Loucy (cell line): ENCODE data around the gene C7orf57.

Source experiments
- H2AFZ ChIP-seq: fragments of 200-600 bp; sonication (generic); 2 replicates; pipeline ENCODE4 v1.6.0; 2016; ENCODE audit warnings: antibody characterized with exemption, mild to moderate bottlenecking, low read length, moderate library complexity
- H3F3A ChIP-seq: fragments of 200-600 bp; 2 replicates; pipeline ENCODE4 v1.6.0; 2016; ENCODE audit warnings: antibody characterized with exemption, low read depth, mild to moderate bottlenecking
- H3K27me3 ChIP-seq: fragments of 200-600 bp; sonication (generic); 2 replicates; pipeline ENCODE4 v1.6.1; 2014; ENCODE audit warnings: low read length, mild to moderate bottlenecking; ENCODE audit not compliant: insufficient read depth, poor library complexity, severe bottlenecking
- H3K36me3 ChIP-seq: fragments of 200-600 bp; sonication (generic); 2 replicates; pipeline ENCODE4 v1.6.1; 2016; ENCODE audit warnings: low read length; ENCODE audit not compliant: insufficient read depth
- H3K4me1 ChIP-seq: fragments of 200-600 bp; sonication (generic); 2 replicates; pipeline ENCODE4 v1.5.1; 2014; ENCODE audit warnings: low read length, mild to moderate bottlenecking; ENCODE audit not compliant: insufficient read depth, poor library complexity, severe bottlenecking
- H3K4me2 ChIP-seq: fragments of 200-600 bp; sonication (generic); 2 replicates; pipeline ENCODE4 v1.6.0; 2014; ENCODE audit warnings: antibody characterized with exemption, low read length, low read depth, mild to moderate bottlenecking; ENCODE audit not compliant: poor library complexity, severe bottlenecking
- H3K4me3 ChIP-seq: fragments of 200-600 bp; sonication (generic); 2 replicates; pipeline ENCODE4 v1.5.1; 2014; ENCODE audit warnings: low read length, mild to moderate bottlenecking, mixed read lengths; ENCODE audit not compliant: poor library complexity, severe bottlenecking
- H3K79me2 ChIP-seq: fragments of 200-600 bp; sonication (generic); 2 replicates; pipeline ENCODE4 v1.6.1; 2014; ENCODE audit warnings: low read length; ENCODE audit not compliant: insufficient read depth
- H3K9ac ChIP-seq: fragments of 200-600 bp; sonication (generic); 2 replicates; pipeline ENCODE4 v1.6.0; 2014; ENCODE audit warnings: mild to moderate bottlenecking, low read depth, low read length, moderate library complexity; ENCODE audit not compliant: poor library complexity, severe bottlenecking
- H3K9me2 ChIP-seq: fragments of 200-600 bp; sonication (generic); replicated peaks from 2 replicates; pipeline ENCODE4 v1.6.1; 2016; ENCODE audit warnings: low read depth, low read length, mixed read lengths
- H3K9me3 ChIP-seq: fragments of 200-600 bp; sonication (generic); 2 replicates; pipeline ENCODE4 v1.6.1; 2014; ENCODE audit warnings: mild to moderate bottlenecking, antibody characterized with exemption, low read length, low read depth; ENCODE audit not compliant: insufficient read depth
- H4K20me1 ChIP-seq: fragments of 200-600 bp; sonication (generic); 2 replicates; pipeline ENCODE4 v1.6.0; 2014; ENCODE audit warnings: antibody characterized with exemption, low read length, mild to moderate bottlenecking; ENCODE audit not compliant: insufficient read depth, poor library complexity, severe bottlenecking
- CTCF ChIP-seq: fragments of 200-600 bp; sonication (generic); conservative IDR thresholded peaks from 2 replicates; pipeline ENCODE4 v1.5.1; 2014; ENCODE audit warnings: mild to moderate bottlenecking, antibody characterized with exemption, low read length
- EZH2phosphoT487 ChIP-seq: fragments of 200-600 bp; IDR thresholded peaks from 2 replicates; pipeline ENCODE4 v1.6.1; 2018; ENCODE audit warnings: antibody characterized with exemption, mild to moderate bottlenecking, moderate library complexity, borderline replicate concordance

C7orf57 gene

GRCh38 chr7:48091506-48092433 lies 56.4 kb downstream of the C7orf57 start:
- Histone ChIP-seq H2AFZ (no peak overlapping the region), H3K4me3 (no peak overlapping the region)

GRCh38 chr7:48094861-48095293 lies 59.5 kb downstream of the C7orf57 start:
- Histone ChIP-seq H3K4me3 (no peak overlapping the region), H2AFZ (no peak overlapping the region), H3K79me2 (no peaks in the 10 kb centered on the region), H3K27me3 (no peaks in the 10 kb centered on the region), H3K9ac (no peak overlapping the region), H3K4me2 (no peak overlapping the region), H4K20me1 (no peaks in the 10 kb centered on the region), H3K9me2 (no peaks in the 10 kb centered on the region), H3K4me1 (no peaks in the 10 kb centered on the region), H3K36me3 (no peaks in the 10 kb centered on the region), H3K9me3 (no peaks in the 10 kb centered on the region), H3F3A (no peaks in the 10 kb centered on the region)
- TF ChIP-seq CTCF (no peak), EZH2phosphoT487 (no peak)

More at GRCh38 chr7:48091506-48092433, 56.4 kb downstream of the C7orf57 start:
- H3K9me3 ChIP-seq = no peaks in the 10 kb centered on the region
- H3K36me3 ChIP-seq = no peaks in the 10 kb centered on the region
- H3K27me3 ChIP-seq = no peaks in the 10 kb centered on the region
- H3K9ac ChIP-seq = no peak overlapping the region
- H3K4me1 ChIP-seq = no peaks in the 10 kb centered on the region
- H3K4me2 ChIP-seq = no peak overlapping the region
- no peaks in the 10 kb centered on the region for H3K79me2 ChIP-seq
- no peak for TF ChIP-seq CTCF
- no peak for TF ChIP-seq EZH2phosphoT487
- no peaks in the 10 kb centered on the region for H3K9me2 ChIP-seq
- no peaks in the 10 kb centered on the region for H3F3A ChIP-seq
- H4K20me1 ChIP-seq = no peaks in the 10 kb centered on the region

DNA sequence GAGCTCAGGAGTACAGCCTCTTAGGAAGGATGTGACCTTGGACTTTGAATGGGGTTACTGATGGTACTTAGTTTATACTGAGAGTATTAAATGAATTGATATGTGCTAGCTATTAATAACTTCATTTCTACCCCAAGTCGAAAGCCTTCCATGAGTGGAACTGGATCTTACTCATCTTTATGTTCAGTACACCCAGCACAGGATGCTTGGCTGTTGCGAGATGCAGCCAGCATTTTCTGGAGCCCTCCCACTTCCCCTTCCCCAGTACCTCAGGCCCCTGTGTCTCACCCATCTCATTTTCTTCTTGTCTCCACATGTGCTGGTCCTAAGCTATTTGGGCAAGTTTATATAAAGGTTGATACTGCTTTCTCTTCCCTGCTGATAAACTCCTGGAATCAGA lies 60.9 kb downstream of the C7orf57 start:
- Histone ChIP-seq H4K20me1 (no peaks in the 10 kb centered on the region), H3K4me1 (no peaks in the 10 kb centered on the region), H3K9ac (no peak overlapping the region), H3K79me2 (no peaks in the 10 kb centered on the region), H3K9me2 (no peaks in the 10 kb centered on the region), H3K9me3 (no peaks in the 10 kb centered on the region), H3K4me3 (no peak overlapping the region), H3K27me3 (no peaks in the 10 kb centered on the region), H2AFZ (no peak overlapping the region), H3F3A (no peaks in the 10 kb centered on the region), H3K36me3 (no peaks in the 10 kb centered on the region), H3K4me2 (no peak overlapping the region)
- TF ChIP-seq EZH2phosphoT487 = no peak
- no peak for TF ChIP-seq CTCF
